ENCODE data around the gene SGIP1. TPM values are rescaled to one million over a fixed set of nuclear protein-coding genes. Genes with fewer than 3 reads are reported as not detected.

Gene SGIP1
- total RNA-seq, 2 donors from 2014 or later: 1.2 to 3.1 TPM

GRCh38 chr1:66685670-66686069 lies 151.7 kb downstream of the SGIP1 start:
- TF ChIP-seq CTCF (IDR thresholded peaks at IDR 0.05): no peak
- intact Hi-C loops (cut with DNase I): no loop called here
- Histone ChIP-seq H3K4me1 (no peaks in the 10 kb centered on the region), H3K27me3 (no peaks in the 10 kb centered on the region), H3K9ac (ENCODE audit: low read depth in 2 of 2, low read length in 2 of 2) (no peak overlapping the region), H3K36me3 (no peaks in the 10 kb centered on the region), H3K27ac (no peak overlapping the region), H3K9me3 (no peaks in the 10 kb centered on the region), H3K4me3 (no peak overlapping the region)
- DNase-seq: no peak

GRCh38 chr1:66686406-66686805 lies 152.5 kb downstream of the SGIP1 start:
- TF ChIP-seq CTCF (IDR thresholded peaks at IDR 0.05): no peak
- Histone ChIP-seq H3K27ac (no peak overlapping the region), H3K36me3 (no peaks in the 10 kb centered on the region), H3K4me1 (no peaks in the 10 kb centered on the region), H3K9ac (ENCODE audit: low read depth in 2 of 2, low read length in 2 of 2) (no peak overlapping the region), H3K27me3 (no peaks in the 10 kb centered on the region), H3K9me3 (no peaks in the 10 kb centered on the region), H3K4me3 (no peak overlapping the region)
- DNase-seq: no peak
- intact Hi-C loops (cut with DNase I): no loop called here

- H3K4me1 ChIP-seq: no peaks in the 10 kb centered on the region
- H3K27ac ChIP-seq: no peak overlapping the region
- no peaks in the 10 kb centered on the region for H3K27me3 ChIP-seq
- TF ChIP-seq CTCF (IDR thresholded peaks at IDR 0.05): no peak
- no peak overlapping the region for H3K9ac ChIP-seq (ENCODE audit: low read depth in 2 of 2, low read length in 2 of 2)
- no peaks in the 10 kb centered on the region for H3K36me3 ChIP-seq
- DNase-seq: no peak
- intact Hi-C loops (cut with DNase I): no loop called here
- H3K9me3 ChIP-seq: no peaks in the 10 kb centered on the region
- H3K4me3 ChIP-seq: no peak overlapping the region
These were observed 153.4 kb downstream of the SGIP1 start for GRCh38 chr1:66687358-66687757.

- intact Hi-C loops (cut with DNase I): no loop called here
- no peaks in the 10 kb centered on the region for H3K9me3 ChIP-seq
- H3K36me3 ChIP-seq: no peaks in the 10 kb centered on the region
- H3K4me1 ChIP-seq: no peaks in the 10 kb centered on the region
- DNase-seq: no peak
- TF ChIP-seq CTCF (IDR thresholded peaks at IDR 0.05): no peak
- no peak overlapping the region for H3K27ac ChIP-seq
- H3K9ac ChIP-seq (ENCODE audit: low read depth in 2 of 2, low read length in 2 of 2): no peak overlapping the region
- no peaks in the 10 kb centered on the region for H3K27me3 ChIP-seq
- H3K4me3 ChIP-seq: no peak overlapping the region
These were observed 156.9 kb downstream of the SGIP1 start for GRCh38 chr1:66690666-66691381.

- no peaks in the 10 kb centered on the region for H3K4me1 ChIP-seq
- no peak overlapping the region for H3K4me3 ChIP-seq
- no peaks in the 10 kb centered on the region for H3K27me3 ChIP-seq
- no peak overlapping the region for H3K27ac ChIP-seq
- intact Hi-C loops (cut with DNase I): no loop called here
- H3K9me3 ChIP-seq: no peaks in the 10 kb centered on the region
- H3K9ac ChIP-seq (ENCODE audit: low read depth in 2 of 2, low read length in 2 of 2): no peak overlapping the region
- DNase-seq: no peak
- no peak for TF ChIP-seq CTCF (IDR thresholded peaks at IDR 0.05)
- H3K36me3 ChIP-seq: no peaks in the 10 kb centered on the region
These were observed 158.7 kb downstream of the SGIP1 start for GRCh38 chr1:66692681-66693080.

Measured in colonic mucosa (tissue), 4 donors.